GM12878 (cell line): ENCODE measurements around the gene SYNGR2. TPM values are rescaled to one million over a fixed set of nuclear protein-coding genes. Genes with fewer than 3 reads are reported as not detected.
A peak's percentile ranks its signal among the peaks of the same experiment; 100 is the strongest.

ENCODE experiments used
- BCL3 ChIP-seq: IDR thresholded peaks from 2 replicates; pipeline ENCODE4 v1.6.1; 2011; ENCODE audit warnings: borderline replicate concordance, low read depth, mild to moderate bottlenecking, moderate library complexity, low read length; ENCODE audit not compliant: insufficient read depth, poor library complexity, severe bottlenecking
- BCLAF1 ChIP-seq: fragments of 450-650 bp; IDR thresholded peaks from 2 replicates; pipeline ENCODE4 v1.6.1; 2017; ENCODE audit warnings: antibody characterized with exemption, mild to moderate bottlenecking, moderate library complexity
- BMI1 ChIP-seq: fragments of 450-650 bp; IDR thresholded peaks from 2 replicates; pipeline ENCODE4 v1.6.1; 2016; ENCODE audit warnings: mild to moderate bottlenecking, moderate library complexity, borderline replicate concordance
- CHD2 ChIP-seq: IDR thresholded peaks from 2 replicates; pipeline ENCODE4 v1.6.1; 2011; ENCODE audit warnings: low read depth, low read length, improper control_type of control experiment, borderline replicate concordance
- EP300 ChIP-seq, 2 experiments: fragments of 150-350 bp in 1 of 2; IDR thresholded peaks; 2 replicates each; pipeline ENCODE4 v1.6.1; 2011 to 2012; ENCODE audit warnings: low read depth in 2 of 2, low read length in 2 of 2, borderline replicate concordance in 1 of 2, improper control_type of control experiment in 1 of 2, inconsistent platforms in 1 of 2; ENCODE audit not compliant: control insufficient read depth in 1 of 2
- IKZF1 ChIP-seq: fragments of 450-650 bp; conservative IDR thresholded peaks from 2 replicates; pipeline ENCODE4 v1.6.1; 2017; ENCODE audit warnings: antibody characterized with exemption, mild to moderate bottlenecking
- IKZF2 ChIP-seq, 2 experiments: fragments of 450-650 bp; IDR thresholded peaks; 2 replicates each; pipeline ENCODE4 v1.6.1; 2017; ENCODE audit warnings: mild to moderate bottlenecking in 2 of 2, moderate library complexity in 2 of 2
- LARP7 ChIP-seq: fragments of 450-650 bp; IDR thresholded peaks from 2 replicates; pipeline ENCODE4 v1.6.1; 2017; ENCODE audit warnings: mild to moderate bottlenecking
- POLR2A ChIP-seq: IDR thresholded peaks from 2 replicates; pipeline ENCODE4 v1.6.1; 2011; ENCODE audit warnings: low read depth, mild to moderate bottlenecking, low read length
- RBBP5 ChIP-seq: fragments of 200-600 bp; sonication (generic); conservative IDR thresholded peaks from 2 replicates; pipeline ENCODE4 v1.6.1; 2016
- RFX5 ChIP-seq: IDR thresholded peaks from 2 replicates; pipeline ENCODE4 v1.6.1; 2011; ENCODE audit warnings: low read depth, low read length, improper control_type of control experiment
- USF2 ChIP-seq: IDR thresholded peaks from 2 replicates; pipeline ENCODE4 v1.6.1; 2011; ENCODE audit warnings: low read depth, low read length, improper control_type of control experiment, borderline replicate concordance
- polyA plus RNA-seq, 11 experiments: library from polyadenylated mRNA; depleted of rRNA in 4 of 11; unstranded in 6 of 11; stranded (reverse) in 5 of 11; fragments of >200 nt; fragmentation: Nextera tagmentation in 4 of 11; fragmentation: Illumina TruSeq in 1 of 11; extraction: Ambion mirVana in 4 of 11; extraction: Trizol in 1 of 11; gene quantifications; 1 replicate in 1 of 11; 2 replicates in 10 of 11; pipeline versions ENCODE4 v1.2.1 to v1.2.3, GENCODE V29; 2011 to 2016; ENCODE audit warnings: inconsistent platforms in 2 of 11, missing spikeins in 2 of 11, low read depth in 1 of 11
- total RNA-seq, 4 experiments: library from RNA; depleted of rRNA in 3 of 4; stranded (reverse); fragments of >200 nt in 3 of 4; fragmentation: Illumina TruSeq in 1 of 4; extraction: Trizol in 1 of 4; gene quantifications; 2 replicates each; pipeline versions ENCODE4 v1.2.1 to v1.2.3, GENCODE V29; 2013 to 2021
- TF ChIP-seq, protein P1 (sequence below): fragments of 450-650 bp; IDR thresholded peaks from 2 replicates; pipeline ENCODE4 v1.6.1; 2018; ENCODE audit warnings: borderline replicate concordance, mild to moderate bottlenecking; ENCODE audit not compliant: partially characterized antibody
- TF ChIP-seq, protein P2 (sequence below): IDR thresholded peaks from 2 replicates; pipeline ENCODE4 v1.6.1; 2011; ENCODE audit warnings: borderline replicate concordance, low read depth, mild to moderate bottlenecking, moderate library complexity, mixed read lengths, low read length; ENCODE audit not compliant: insufficient read depth; ENCODE audit errors: extremely low read length
- TF ChIP-seq, protein P3 (sequence below): fragments of 450-650 bp; IDR thresholded peaks from 2 replicates; pipeline ENCODE4 v1.6.1; 2017; ENCODE audit warnings: mild to moderate bottlenecking, moderate library complexity

Gene SYNGR2
- total and polyA plus RNA-seq, 10 of the 15 experiments (the other 5 are each of a cell fraction or from before 2014, with no cell fraction given), result 4.4 to 529 (median 261) TPM

GRCh38 chr17:78128551-78129350 lies 39.6 kb upstream of the SYNGR2 start, which contains the start of gene TMC6 (continued):
- TF ChIP-seq, protein P1, sequence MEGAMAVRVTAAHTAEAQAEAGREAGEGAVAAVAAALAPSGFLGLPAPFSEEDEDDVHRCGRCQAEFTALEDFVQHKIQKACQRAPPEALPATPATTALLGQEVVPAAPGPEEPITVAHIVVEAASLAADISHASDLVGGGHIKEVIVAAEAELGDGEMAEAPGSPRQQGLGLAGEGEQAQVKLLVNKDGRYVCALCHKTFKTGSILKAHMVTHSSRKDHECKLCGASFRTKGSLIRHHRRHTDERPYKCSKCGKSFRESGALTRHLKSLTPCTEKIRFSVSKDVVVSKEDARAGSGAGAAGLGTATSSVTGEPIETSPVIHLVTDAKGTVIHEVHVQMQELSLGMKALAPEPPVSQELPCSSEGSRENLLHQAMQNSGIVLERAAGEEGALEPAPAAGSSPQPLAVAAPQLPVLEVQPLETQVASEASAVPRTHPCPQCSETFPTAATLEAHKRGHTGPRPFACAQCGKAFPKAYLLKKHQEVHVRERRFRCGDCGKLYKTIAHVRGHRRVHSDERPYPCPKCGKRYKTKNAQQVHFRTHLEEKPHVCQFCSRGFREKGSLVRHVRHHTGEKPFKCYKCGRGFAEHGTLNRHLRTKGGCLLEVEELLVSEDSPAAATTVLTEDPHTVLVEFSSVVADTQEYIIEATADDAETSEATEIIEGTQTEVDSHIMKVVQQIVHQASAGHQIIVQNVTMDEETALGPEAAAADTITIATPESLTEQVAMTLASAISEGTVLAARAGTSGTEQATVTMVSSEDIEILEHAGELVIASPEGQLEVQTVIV, result no peak
- TF ChIP-seq POLR2A, result peak; percentile 89
- TF ChIP-seq RBBP5, result no peak
- TF ChIP-seq RFX5, result no peak
- TF ChIP-seq, protein P2, sequence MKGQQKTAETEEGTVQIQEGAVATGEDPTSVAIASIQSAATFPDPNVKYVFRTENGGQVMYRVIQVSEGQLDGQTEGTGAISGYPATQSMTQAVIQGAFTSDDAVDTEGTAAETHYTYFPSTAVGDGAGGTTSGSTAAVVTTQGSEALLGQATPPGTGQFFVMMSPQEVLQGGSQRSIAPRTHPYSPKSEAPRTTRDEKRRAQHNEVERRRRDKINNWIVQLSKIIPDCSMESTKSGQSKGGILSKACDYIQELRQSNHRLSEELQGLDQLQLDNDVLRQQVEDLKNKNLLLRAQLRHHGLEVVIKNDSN, result peak; percentile 82
- peak; percentile 68 for TF ChIP-seq BCL3
- peak; percentile 62 for TF ChIP-seq USF2
- TF ChIP-seq BMI1, result no peak
- TF ChIP-seq IKZF1, result peak; percentile 75; the same call in 1 of the 2 replicates
- peak in 1 of 2 experiments; percentile 9; a peak in 1 of 4 replicates for TF ChIP-seq EP300 (IDR thresholded peaks at IDR 0.05; ENCODE audit: borderline replicate concordance in 1 of 2, control insufficient read depth in 1 of 2, low read depth in 2 of 2, low read length in 2 of 2)
- peak; percentile 40 for TF ChIP-seq LARP7
- TF ChIP-seq, protein P3, sequence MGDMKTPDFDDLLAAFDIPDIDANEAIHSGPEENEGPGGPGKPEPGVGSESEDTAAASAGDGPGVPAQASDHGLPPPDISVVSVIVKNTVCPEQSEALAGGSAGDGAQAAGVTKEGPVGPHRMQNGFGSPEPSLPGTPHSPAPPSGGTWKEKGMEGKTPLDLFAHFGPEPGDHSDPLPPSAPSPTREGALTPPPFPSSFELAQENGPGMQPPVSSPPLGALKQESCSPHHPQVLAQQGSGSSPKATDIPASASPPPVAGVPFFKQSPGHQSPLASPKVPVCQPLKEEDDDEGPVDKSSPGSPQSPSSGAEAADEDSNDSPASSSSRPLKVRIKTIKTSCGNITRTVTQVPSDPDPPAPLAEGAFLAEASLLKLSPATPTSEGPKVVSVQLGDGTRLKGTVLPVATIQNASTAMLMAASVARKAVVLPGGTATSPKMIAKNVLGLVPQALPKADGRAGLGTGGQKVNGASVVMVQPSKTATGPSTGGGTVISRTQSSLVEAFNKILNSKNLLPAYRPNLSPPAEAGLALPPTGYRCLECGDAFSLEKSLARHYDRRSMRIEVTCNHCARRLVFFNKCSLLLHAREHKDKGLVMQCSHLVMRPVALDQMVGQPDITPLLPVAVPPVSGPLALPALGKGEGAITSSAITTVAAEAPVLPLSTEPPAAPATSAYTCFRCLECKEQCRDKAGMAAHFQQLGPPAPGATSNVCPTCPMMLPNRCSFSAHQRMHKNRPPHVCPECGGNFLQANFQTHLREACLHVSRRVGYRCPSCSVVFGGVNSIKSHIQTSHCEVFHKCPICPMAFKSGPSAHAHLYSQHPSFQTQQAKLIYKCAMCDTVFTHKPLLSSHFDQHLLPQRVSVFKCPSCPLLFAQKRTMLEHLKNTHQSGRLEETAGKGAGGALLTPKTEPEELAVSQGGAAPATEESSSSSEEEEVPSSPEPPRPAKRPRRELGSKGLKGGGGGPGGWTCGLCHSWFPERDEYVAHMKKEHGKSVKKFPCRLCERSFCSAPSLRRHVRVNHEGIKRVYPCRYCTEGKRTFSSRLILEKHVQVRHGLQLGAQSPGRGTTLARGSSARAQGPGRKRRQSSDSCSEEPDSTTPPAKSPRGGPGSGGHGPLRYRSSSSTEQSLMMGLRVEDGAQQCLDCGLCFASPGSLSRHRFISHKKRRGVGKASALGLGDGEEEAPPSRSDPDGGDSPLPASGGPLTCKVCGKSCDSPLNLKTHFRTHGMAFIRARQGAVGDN, result peak; percentile 30; the same call in 1 of the 2 replicates
- TF ChIP-seq IKZF2 (IDR thresholded peaks at IDR 0.05), result peak; percentile 66 to 76
- 0 out of 2 replicates have a peak, but pooled peaks have one; percentile 10 for TF ChIP-seq CHD2
- TF ChIP-seq BCLAF1, result no peak
